Muscle of leg (tissue), 11 donors: Measurements from ENCODE around the gene ZNF326. TPM values are rescaled to one million over a fixed set of nuclear protein-coding genes. Genes with fewer than 3 reads are reported as not detected.
"Not testable (repeated sequence)": the region's sequence is repeated elsewhere in the genome, so short reads cannot be mapped to it uniquely, and the experiment has no call there.

Experiments
- DNase-seq: peaks from one replicate; pipeline ENCODE4 v3.0.0; 2013
- H3K27ac ChIP-seq: one replicate; pipeline ENCODE4 v1.5.1; 2013; ENCODE audit warnings: mild to moderate bottlenecking, low read length, control low read depth
- H3K27me3 ChIP-seq: one replicate; pipeline ENCODE4 v1.6.1; 2013; ENCODE audit warnings: low read length; ENCODE audit not compliant: control insufficient read depth, insufficient read depth
- H3K36me3 ChIP-seq: one replicate; pipeline ENCODE4 v1.6.1; 2013; ENCODE audit warnings: low read length; ENCODE audit not compliant: control insufficient read depth, insufficient read depth
- H3K4me1 ChIP-seq: one replicate; pipeline ENCODE4 v1.6.1; 2013; ENCODE audit warnings: low read length; ENCODE audit not compliant: control insufficient read depth, insufficient read depth
- H3K4me3 ChIP-seq: one replicate; pipeline ENCODE4 v1.5.1; 2013; ENCODE audit warnings: low read length, control low read depth
- H3K9me3 ChIP-seq: replicated peaks from 2 replicates; pipeline ENCODE4 v1.6.1; 2013; ENCODE audit warnings: low read depth, low read length; ENCODE audit not compliant: control insufficient read depth
- WGBS: methylation state at CpG from one replicate; pipeline ENCODE4 v1.1.5; 2013; ENCODE audit warnings: missing lambda C conversion rate; ENCODE audit not compliant: insufficient coverage; 5-methylcytosine and 5-hydroxymethylcytosine counted together
- polyA plus RNA-seq, 8 donors: library from polyadenylated mRNA; unstranded; fragments of 120-200 nt; gene quantifications; one replicate each; pipeline versions ENCODE4 v1.2.1 to v1.2.3, GENCODE V29; 2013; ENCODE audit warnings: inconsistent platforms in 1 of 8, low replicate concordance in 1 of 8; ENCODE audit not compliant: insufficient read length in 8 of 8, insufficient read depth in 1 of 8
- total RNA-seq: library from RNA; stranded (reverse); fragments of 120-200 nt; gene quantifications from one replicate; pipeline ENCODE4 v1.2.4, GENCODE V29; 2013

Gene ZNF326
- total and polyA plus RNA-seq, 9 donors: 6.6 to 26.5 (median 20.7) TPM

DNA sequence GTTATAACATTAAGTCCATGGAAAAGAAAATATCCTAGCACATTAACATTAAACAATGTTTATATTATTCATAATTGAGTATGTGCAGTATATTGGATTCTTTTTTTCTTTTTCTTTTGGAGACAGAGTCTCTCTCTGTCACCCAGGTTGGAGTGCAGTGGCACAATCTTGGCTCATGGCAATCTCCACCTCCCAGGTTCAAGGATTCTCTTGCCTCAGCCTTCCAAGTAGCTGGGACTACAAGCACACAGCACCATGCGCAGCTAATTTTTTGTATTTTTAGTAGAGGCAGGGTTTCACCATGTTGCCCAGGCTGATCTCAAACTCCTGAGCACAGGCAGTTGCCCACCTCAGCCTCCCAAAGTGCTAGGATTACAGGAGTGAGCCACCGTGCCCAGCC is 12.1 kb upstream of the ZNF326 start:
- H3K9me3 ChIP-seq, H3K36me3 ChIP-seq, H3K4me3 ChIP-seq, H3K4me1 ChIP-seq, DNase-seq, H3K27ac ChIP-seq, H3K27me3 ChIP-seq: not testable (repeated sequence)
- WGBS: no CpG with 5 or more reads among the region's 2 CpGs

- H3K36me3 ChIP-seq, H3K27ac ChIP-seq, H3K4me3 ChIP-seq, H3K9me3 ChIP-seq, DNase-seq, H3K4me1 ChIP-seq, H3K27me3 ChIP-seq: not testable (repeated sequence)
- 97% methylated on average over 14 of the region's 33 CpGs for WGBS
Observed at GRCh38 chr1:89984564-89985116, 10.3 kb upstream of the ZNF326 start.

DNA sequence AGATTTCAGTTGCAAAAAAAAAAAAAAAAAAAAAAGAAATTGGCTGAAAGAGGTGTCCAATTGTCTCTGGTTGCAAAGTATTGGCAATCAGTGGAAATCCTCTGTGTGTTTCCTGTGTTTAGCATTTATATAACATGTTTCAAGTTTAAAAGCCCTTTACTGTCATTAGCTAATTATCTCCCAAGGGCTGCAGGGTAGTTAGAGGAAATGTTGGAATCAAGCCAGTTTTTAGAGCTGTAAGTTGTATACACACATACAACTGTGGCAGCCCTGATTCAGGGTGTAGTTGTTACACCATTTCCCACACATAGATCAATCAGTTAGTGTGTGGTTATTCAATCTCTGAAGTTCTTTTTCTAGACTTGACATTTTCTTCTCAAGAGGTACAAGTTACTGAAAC is 8.9 kb upstream of the ZNF326 start:
- Histone ChIP-seq H3K9me3 (no peaks in the 10 kb centered on the region), H3K4me1 (no peaks in the 10 kb centered on the region), H3K27ac (no peak overlapping the region), H3K27me3 (no peaks in the 10 kb centered on the region), H3K36me3 (no peaks in the 10 kb centered on the region), H3K4me3 (no peak overlapping the region)
- DNase-seq: no peak

DNA sequence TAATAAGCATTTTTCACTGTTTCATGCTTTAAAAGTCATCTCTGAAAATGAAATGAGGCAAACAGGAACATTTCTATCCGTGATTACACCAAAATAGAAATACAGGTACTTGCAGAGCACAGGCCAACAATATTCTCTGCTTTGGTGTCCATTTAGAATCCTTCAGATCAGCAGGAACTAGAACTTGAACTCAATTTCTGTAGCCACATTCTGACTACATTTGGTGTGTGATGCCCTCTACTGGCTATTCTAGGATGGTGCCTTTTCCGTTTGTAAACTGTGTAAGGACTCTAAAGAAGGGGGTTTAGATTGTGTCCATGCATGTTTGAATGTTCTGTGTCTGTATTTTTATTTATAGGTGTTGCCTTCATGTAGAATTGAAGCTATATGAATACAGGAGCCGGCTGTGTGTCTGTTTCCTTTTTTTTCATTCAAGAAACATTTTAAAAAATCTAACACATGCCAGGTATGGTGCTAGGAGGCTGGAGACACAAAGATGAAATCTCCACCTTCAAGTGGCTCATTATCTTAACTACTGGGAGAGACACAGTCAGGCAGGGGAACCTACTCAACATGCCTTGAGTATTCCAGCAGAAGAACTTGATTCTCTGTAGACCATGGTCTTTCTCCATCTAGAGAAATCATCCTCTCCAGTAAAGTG is 7.6 kb upstream of the ZNF326 start:
- Histone ChIP-seq H3K4me1 (no peaks in the 10 kb centered on the region), H3K4me3 (no peak overlapping the region), H3K9me3 (no peaks in the 10 kb centered on the region), H3K36me3 (no peaks in the 10 kb centered on the region), H3K27ac (no peak overlapping the region), H3K27me3 (no peaks in the 10 kb centered on the region)
- DNase-seq: peak; percentile 85
- WGBS: no CpG with 5 or more reads among the region's 3 CpGs

GRCh38 chr1:89989099-89989498 is 5.8 kb upstream of the ZNF326 start:
- DNase-seq: no peak
- Histone ChIP-seq H3K9me3 (no peaks in the 10 kb centered on the region), H3K4me3 (no peak overlapping the region), H3K27ac (no peak overlapping the region), H3K27me3 (peaks cover 2% of the 10 kb centered on the region), H3K4me1 (no peaks in the 10 kb centered on the region), H3K36me3 (no peaks in the 10 kb centered on the region)
- WGBS: 89% methylated on average over 16 of the region's 23 CpGs

- DNase-seq: no peak
- Histone ChIP-seq H3K36me3 (no peaks in the 10 kb centered on the region), H3K27me3 (peaks cover 2% of the 10 kb centered on the region), H3K27ac (no peak overlapping the region), H3K4me1 (no peaks in the 10 kb centered on the region), H3K4me3 (no peak overlapping the region), H3K9me3 (no peaks in the 10 kb centered on the region)
- WGBS: 40% methylated on average over 3 of the region's 3 CpGs
Observed at GRCh38 chr1:89989799-89990198, 5.1 kb upstream of the ZNF326 start.

DNA sequence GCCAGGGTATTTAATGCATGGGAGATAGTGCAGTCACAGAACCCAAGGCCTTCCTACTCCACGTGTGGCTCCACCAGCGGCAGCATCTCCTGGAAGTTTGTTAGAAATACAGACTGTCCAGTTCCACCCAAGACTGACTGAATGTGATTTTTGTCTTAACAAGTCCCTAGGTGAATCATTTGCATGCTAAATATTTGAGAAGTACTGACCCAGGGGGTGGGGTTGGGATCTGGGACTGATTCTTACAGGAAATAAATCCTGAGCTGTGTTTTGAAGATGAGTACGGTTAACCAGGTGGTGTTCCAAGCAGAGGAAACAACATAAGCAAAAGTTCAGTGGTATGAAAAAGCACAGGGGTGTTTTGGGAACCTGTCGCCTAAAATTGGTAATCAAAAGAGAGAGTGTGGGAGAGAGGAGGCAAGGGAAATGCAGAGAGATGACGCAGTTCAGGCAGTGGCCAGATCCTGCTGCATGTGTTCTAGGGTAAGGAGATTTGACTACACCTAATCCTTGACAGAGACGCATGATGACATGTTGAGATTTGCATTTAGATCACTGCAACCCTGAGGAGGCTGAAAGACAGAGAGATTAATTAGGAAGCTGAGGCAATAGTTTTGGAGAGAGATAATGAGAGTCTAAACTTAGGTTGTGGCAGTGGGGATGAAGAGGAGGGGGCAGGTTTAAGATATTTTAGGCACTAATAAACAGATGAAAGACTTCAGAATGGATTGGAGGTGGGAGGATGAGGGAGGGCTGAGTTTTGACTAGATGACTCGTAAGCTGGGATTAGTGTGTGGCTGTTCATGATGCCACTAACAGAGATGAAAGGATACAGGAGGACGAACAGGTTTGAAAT is 3.7 kb upstream of the ZNF326 start:
- H3K4me1 ChIP-seq: no peaks in the 10 kb centered on the region
- H3K36me3 ChIP-seq: no peaks in the 10 kb centered on the region
- WGBS: 55% methylated on average over 7 of the region's 8 CpGs
- no peak overlapping the region for H3K27ac ChIP-seq
- no peaks in the 10 kb centered on the region for H3K9me3 ChIP-seq
- peaks cover 2% of the 10 kb centered on the region for H3K27me3 ChIP-seq
- H3K4me3 ChIP-seq: no peak overlapping the region
- DNase-seq: no peak

- peaks cover 3% of the 10 kb centered on the region for H3K4me1 ChIP-seq
- no peaks in the 10 kb centered on the region for H3K9me3 ChIP-seq
- WGBS: 93% methylated on average over 22 of the region's 24 CpGs
- no peak for DNase-seq
- no peaks in the 10 kb centered on the region for H3K36me3 ChIP-seq
- H3K4me3 ChIP-seq: no peak overlapping the region
- no peak overlapping the region for H3K27ac ChIP-seq
- peaks cover 2% of the 10 kb centered on the region for H3K27me3 ChIP-seq
Observed at GRCh38 chr1:89993541-89993940, 1.4 kb upstream of the ZNF326 start.

DNA sequence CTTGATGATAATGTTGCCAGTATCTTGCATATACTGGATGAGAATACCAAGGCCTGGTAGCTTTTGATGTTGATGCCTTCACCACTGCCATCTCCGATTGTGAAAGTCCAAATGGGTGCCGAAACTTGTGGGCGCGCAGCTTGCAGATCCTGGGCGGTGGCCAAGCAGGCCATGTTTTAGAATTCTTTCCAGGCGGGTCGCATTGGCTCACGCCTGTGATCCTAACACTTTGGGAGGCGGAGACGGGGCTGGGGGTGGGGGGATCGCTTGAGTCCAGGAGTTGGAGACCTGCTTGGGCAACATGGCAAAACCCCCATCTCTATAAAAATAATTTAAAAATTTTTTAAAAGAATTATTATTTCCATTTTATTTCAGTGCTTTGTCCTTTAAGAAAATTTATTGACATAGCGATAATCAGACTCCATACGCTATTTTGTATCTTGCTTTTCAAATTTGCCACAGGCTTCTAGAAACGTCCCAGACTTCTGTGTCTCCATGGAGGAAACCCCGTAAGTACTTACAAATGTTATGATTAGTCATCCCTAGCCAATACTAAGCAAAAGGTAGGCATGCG is 592 bp upstream of the ZNF326 start:
- H3K9me3 ChIP-seq: no peaks in the 10 kb centered on the region
- peak; percentile 14 for DNase-seq
- H3K36me3 ChIP-seq: no peaks in the 10 kb centered on the region
- H3K4me1 ChIP-seq: peaks cover 3% of the 10 kb centered on the region
- WGBS: 78% methylated on average over 5 of the region's 16 CpGs
- H3K4me3 ChIP-seq: peak overlapping the region; percentile 77
- H3K27me3 ChIP-seq: peaks cover 2% of the 10 kb centered on the region
- H3K27ac ChIP-seq: peak overlapping the region; percentile 84
